ENCODE data around the gene CSNK1G2. TPM values are rescaled to one million over a fixed set of nuclear protein-coding genes. Genes with fewer than 3 reads are reported as not detected.

Gene CSNK1G2
- polyA plus RNA-seq, 2 of the 4 experiments (the other 2 are of a cell fraction) = 15.5 to 42.0 TPM

DNA sequence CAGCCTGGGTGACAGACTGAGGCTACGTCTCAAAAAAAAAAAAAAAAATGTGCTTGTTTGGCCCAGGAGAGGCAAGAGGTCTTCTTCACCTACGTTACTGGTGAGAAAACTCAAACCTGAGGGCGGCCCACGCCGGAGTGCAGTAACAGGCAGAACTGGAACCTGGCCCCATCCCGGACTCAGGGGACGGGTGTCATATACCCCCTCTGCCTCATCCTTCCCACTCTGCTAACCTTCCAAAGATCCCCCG, 36.2 kb upstream of the CSNK1G2 start:
- ChIA-PET POLR2A (no interaction called here), CTCF (interaction anchor here (0.7 to 1.1 kb wide), 2 partner anchors 12 to 26 kb away, joined by 3 read pairs; no protein-coding TSS in a partner anchor)
- FAIRE-seq = no peak
- H3K4me2 ChIP-seq = peak overlapping the region; percentile 54
- no peak for ATAC-seq
- peak overlapping the region; percentile 60 to 98 for H3K27ac ChIP-seq
- DNase-seq (ENCODE audit: low read depth in 1 of 2, low spot score in 1 of 2) = no peak
- no peaks in the 10 kb centered on the region for H3K9me3 ChIP-seq
- 36% methylated on average over 8 of the region's 8 CpGs for WGBS (ENCODE audit: missing lambda C conversion rate)
- H3K4me3 ChIP-seq = peak overlapping the region; percentile 65; the same call in 1 of the 3 replicates
- H3K4me1 ChIP-seq = peaks cover 15% of the 10 kb centered on the region; the same call in 1 of the 3 replicates
- TF ChIP-seq CEBPB (IDR thresholded peaks at IDR 0.05) (no peak), POLR2AphosphoS2 (conservative IDR thresholded peaks at IDR 0.05; ENCODE audit: low read length) (no peak)

DNA sequence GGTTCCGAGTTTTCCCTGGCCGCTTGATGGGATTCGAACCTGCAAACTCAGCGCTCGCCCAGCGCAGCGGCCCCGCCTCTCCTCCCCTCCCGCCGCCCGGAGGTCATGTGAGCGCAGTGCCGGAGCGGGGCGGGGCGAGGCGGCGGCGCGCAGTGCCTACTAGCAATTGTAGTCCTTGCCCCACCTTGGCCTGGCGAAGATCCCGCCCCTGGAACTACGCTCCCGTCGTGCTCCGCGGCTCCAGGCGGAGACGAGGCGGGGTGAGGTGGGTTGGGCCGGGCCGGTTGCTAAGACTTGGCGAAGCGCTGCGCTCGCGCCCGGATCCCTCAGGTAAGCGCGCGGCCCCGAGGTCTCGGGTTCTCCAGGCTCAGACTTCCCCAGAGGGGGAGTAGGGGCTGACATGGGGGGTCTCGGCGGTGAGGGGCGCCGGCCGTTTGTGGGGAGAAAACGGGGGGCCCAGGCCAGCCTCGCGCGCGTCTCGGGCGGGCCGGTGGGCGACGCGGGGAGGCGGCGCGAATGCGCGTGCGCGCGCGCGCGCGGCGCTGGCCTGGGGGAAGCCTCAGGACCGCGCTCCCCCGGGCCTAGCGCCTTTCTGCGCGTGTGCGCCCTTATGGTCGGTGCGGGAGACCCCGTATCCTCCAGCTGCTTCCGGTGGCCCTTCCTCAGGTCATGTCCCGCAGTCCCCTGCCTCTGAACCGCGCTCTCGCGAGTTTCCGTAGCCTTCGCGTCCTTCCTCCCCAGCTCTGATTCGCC, 35.7 kb upstream of the CSNK1G2 start, which contains the start of the genes ADAT3 and SCAMP4:
Gene ADAT3, plus strand, starts transcription at position 290 of the 753 bp plus-strand sequence. CDS start 6,649 bp downstream, outside the sequence.
Gene SCAMP4, plus strand, starts transcription at position 290 of the 753 bp plus-strand sequence. CDS start 9,621 bp downstream, outside the sequence.
- ATAC-seq (peak; percentile 97), FAIRE-seq (no peak), DNase-seq (ENCODE audit: low read depth in 1 of 2, low spot score in 1 of 2) (peak; percentile 84 to 99)
- 2% methylated on average over 19 of the region's 92 CpGs for WGBS (ENCODE audit: missing lambda C conversion rate)
- no peaks in the 10 kb centered on the region for H3K9me3 ChIP-seq
- peak within 1 kb of the TSS; percentile 65 for H3K4me3 ChIP-seq
- peak within 1 kb of the TSS; percentile 96 for H3K4me2 ChIP-seq
- H3K27ac ChIP-seq = peak within 1 kb of the TSS; percentile 95 to 98
- CTCF ChIA-PET = interaction anchor here (1.0 kb wide), 1 partner anchor 8 kb away, joined by 3 read pairs; no protein-coding TSS in a partner anchor
- POLR2A ChIA-PET = interaction anchor here (1.0 kb wide), 1 partner anchor 8 kb away, joined by 3 read pairs; no protein-coding TSS in a partner anchor
- peaks cover 15% of the 10 kb centered on the region; the same call in 1 of the 3 replicates for H3K4me1 ChIP-seq
- TF ChIP-seq NFE2L2 (conservative IDR thresholded peaks at IDR 0.05; ENCODE audit: low read length) (no peak), EHF (CRISPR knock-in tag; IDR thresholded peaks at IDR 0.05) (no peak), FOSB (CRISPR knock-in tag; IDR thresholded peaks at IDR 0.05) (no peak), RCOR1 (IDR thresholded peaks at IDR 0.05; ENCODE audit: low read depth, low read length) (no peak), KDM1A (IDR thresholded peaks at IDR 0.05; ENCODE audit: low read depth) (no peak), RFX5 (IDR thresholded peaks at IDR 0.05) (no peak), ESRRA (IDR thresholded peaks at IDR 0.05; ENCODE audit: borderline replicate concordance, low read length) (no peak), ELK1 (IDR thresholded peaks at IDR 0.05; ENCODE audit: low read depth, low read length) (no peak), JUN (IDR thresholded peaks at IDR 0.05) (peak; percentile 46 to 79; a peak in 4 of 5 replicates), HOXB5 (CRISPR knock-in tag; IDR thresholded peaks at IDR 0.05) (0 out of 2 replicates have a peak, but pooled peaks have one; percentile 49), E2F6 (IDR thresholded peaks at IDR 0.05; ENCODE audit: borderline replicate concordance, low read depth) (no peak), CHD4 (IDR thresholded peaks at IDR 0.05; ENCODE audit: borderline replicate concordance) (no peak), MAFK (IDR thresholded peaks at IDR 0.05; ENCODE audit: partially characterized antibody) (peak; percentile 42), NPAS2 (CRISPR knock-in tag; IDR thresholded peaks at IDR 0.05; ENCODE audit: borderline replicate concordance) (no peak), POLR2AphosphoS2 (conservative IDR thresholded peaks at IDR 0.05; ENCODE audit: low read length) (no peak), MYC (IDR thresholded peaks at IDR 0.05; ENCODE audit: borderline replicate concordance, low read length) (no peak), PHF8 (IDR thresholded peaks at IDR 0.05; ENCODE audit: borderline replicate concordance, low read depth) (peak; percentile 71; the same call in 1 of the 2 replicates), BHLHE40 (IDR thresholded peaks at IDR 0.05; ENCODE audit: low read depth, low read length) (no peak), ZC3H11A (IDR thresholded peaks at IDR 0.05) (no peak), HOXB13 (CRISPR knock-in tag; IDR thresholded peaks at IDR 0.05; ENCODE audit: low read depth) (no peak), SMC3 (IDR thresholded peaks at IDR 0.05) (no peak), HES2 (IDR thresholded peaks at IDR 0.05) (no peak), FOSL2 (IDR thresholded peaks at IDR 0.05) (no peak), FOSL2 (CRISPR knock-in tag; IDR thresholded peaks at IDR 0.05) (no peak), SREBF2 (IDR thresholded peaks at IDR 0.05) (no peak), EP300 (IDR thresholded peaks at IDR 0.05) (no peak), CHD2 (IDR thresholded peaks at IDR 0.05; ENCODE audit: low read length, partially characterized antibody) (peak; percentile 91)
- TF ChIP-seq, protein P1, sequence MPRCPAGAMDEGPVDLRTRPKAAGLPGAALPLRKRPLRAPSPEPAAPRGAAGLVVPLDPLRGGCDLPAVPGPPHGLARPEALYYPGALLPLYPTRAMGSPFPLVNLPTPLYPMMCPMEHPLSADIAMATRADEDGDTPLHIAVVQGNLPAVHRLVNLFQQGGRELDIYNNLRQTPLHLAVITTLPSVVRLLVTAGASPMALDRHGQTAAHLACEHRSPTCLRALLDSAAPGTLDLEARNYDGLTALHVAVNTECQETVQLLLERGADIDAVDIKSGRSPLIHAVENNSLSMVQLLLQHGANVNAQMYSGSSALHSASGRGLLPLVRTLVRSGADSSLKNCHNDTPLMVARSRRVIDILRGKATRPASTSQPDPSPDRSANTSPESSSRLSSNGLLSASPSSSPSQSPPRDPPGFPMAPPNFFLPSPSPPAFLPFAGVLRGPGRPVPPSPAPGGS (IDR thresholded peaks at IDR 0.05) = no peak
- TF ChIP-seq, protein P2, sequence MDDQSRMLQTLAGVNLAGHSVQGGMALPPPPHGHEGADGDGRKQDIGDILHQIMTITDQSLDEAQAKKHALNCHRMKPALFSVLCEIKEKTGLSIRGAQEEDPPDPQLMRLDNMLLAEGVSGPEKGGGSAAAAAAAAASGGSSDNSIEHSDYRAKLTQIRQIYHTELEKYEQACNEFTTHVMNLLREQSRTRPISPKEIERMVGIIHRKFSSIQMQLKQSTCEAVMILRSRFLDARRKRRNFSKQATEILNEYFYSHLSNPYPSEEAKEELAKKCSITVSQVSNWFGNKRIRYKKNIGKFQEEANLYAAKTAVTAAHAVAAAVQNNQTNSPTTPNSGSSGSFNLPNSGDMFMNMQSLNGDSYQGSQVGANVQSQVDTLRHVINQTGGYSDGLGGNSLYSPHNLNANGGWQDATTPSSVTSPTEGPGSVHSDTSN (IDR thresholded peaks at IDR 0.05) = peak; percentile 85
- TF ChIP-seq, protein P3, sequence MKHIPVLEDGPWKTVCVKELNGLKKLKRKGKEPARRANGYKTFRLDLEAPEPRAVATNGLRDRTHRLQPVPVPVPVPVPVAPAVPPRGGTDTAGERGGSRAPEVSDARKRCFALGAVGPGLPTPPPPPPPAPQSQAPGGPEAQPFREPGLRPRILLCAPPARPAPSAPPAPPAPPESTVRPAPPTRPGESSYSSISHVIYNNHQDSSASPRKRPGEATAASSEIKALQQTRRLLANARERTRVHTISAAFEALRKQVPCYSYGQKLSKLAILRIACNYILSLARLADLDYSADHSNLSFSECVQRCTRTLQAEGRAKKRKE (CRISPR knock-in tag; IDR thresholded peaks at IDR 0.05; ENCODE audit: low read depth) = no peak
- TF ChIP-seq, protein P4, sequence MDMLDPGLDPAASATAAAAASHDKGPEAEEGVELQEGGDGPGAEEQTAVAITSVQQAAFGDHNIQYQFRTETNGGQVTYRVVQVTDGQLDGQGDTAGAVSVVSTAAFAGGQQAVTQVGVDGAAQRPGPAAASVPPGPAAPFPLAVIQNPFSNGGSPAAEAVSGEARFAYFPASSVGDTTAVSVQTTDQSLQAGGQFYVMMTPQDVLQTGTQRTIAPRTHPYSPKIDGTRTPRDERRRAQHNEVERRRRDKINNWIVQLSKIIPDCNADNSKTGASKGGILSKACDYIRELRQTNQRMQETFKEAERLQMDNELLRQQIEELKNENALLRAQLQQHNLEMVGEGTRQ (IDR thresholded peaks at IDR 0.05) = peak; percentile 86

All from A549 (cell line).